Measurements from ENCODE around the gene IGFLR1. TPM values are rescaled to one million over a fixed set of nuclear protein-coding genes. Genes with fewer than 3 reads are reported as not detected.

The IGFLR1 gene
- total and polyA plus RNA-seq, 2 donors (not counting 3 experiments of a cell fraction or from before 2014, with no cell fraction given) = 2.6 to 7.6 TPM

DNA sequence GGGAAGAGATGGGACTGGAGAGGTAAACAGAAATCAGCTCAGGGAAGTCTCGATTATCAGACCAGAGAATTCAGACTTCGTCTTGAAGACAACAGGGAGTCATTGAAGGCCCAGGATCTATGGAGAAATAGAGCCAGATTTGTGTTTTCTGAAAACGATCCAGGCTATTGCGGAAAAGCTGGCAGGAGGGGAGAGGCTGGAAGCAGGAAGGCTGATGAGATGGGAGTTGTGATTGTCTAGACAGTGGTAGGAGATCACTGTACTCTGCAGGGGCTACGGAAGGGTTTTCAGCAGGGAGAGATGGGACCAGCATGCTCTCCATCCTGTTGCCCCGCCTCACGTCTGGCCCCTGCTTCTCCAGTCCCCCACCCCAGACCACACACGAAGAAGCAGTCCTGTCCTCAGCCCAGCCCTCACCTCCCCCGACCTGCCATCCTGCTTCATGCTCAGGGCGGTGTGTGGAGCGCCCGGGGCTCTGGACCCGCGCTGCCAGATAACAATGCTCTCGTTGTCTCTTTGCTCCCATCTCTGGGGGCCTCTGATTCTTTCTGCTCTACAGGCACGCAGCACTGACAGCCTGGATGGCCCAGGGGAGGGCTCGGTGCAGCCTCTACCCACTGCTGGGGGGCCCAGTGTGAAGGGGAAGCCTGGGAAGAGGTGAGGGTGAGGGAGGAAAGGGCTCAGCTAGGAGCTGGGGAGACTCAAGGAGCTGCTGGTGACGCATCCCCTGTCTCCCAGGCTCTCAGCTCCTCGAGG lies 35.0 kb upstream of the IGFLR1 start:
- H3K9ac ChIP-seq (replicated peaks; ENCODE audit: extremely low read depth, insufficient read depth, low read length) = no peak overlapping the region
- H3K9me3 ChIP-seq (replicated peaks; ENCODE audit: control insufficient read depth, insufficient read depth, low read length) = no peaks in the 10 kb centered on the region
- DNase-seq (ENCODE audit: low read depth, low spot score) = no peak
- TF ChIP-seq POLR2A (IDR thresholded peaks at IDR 0.05; ENCODE audit: low read depth, low read length) (no peak), EZH2 (IDR thresholded peaks at IDR 0.05; ENCODE audit: borderline replicate concordance, low read depth, low read length, severe bottlenecking) (no peak), FOS (IDR thresholded peaks at IDR 0.05; ENCODE audit: borderline replicate concordance, insufficient read depth, low read length) (no peak), JUN (IDR thresholded peaks at IDR 0.05; ENCODE audit: borderline replicate concordance, insufficient read depth, insufficient read length, low read depth) (no peak)
- TF ChIP-seq, protein P1, sequence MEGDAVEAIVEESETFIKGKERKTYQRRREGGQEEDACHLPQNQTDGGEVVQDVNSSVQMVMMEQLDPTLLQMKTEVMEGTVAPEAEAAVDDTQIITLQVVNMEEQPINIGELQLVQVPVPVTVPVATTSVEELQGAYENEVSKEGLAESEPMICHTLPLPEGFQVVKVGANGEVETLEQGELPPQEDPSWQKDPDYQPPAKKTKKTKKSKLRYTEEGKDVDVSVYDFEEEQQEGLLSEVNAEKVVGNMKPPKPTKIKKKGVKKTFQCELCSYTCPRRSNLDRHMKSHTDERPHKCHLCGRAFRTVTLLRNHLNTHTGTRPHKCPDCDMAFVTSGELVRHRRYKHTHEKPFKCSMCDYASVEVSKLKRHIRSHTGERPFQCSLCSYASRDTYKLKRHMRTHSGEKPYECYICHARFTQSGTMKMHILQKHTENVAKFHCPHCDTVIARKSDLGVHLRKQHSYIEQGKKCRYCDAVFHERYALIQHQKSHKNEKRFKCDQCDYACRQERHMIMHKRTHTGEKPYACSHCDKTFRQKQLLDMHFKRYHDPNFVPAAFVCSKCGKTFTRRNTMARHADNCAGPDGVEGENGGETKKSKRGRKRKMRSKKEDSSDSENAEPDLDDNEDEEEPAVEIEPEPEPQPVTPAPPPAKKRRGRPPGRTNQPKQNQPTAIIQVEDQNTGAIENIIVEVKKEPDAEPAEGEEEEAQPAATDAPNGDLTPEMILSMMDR (IDR thresholded peaks at IDR 0.05; ENCODE audit: extremely low read depth in 1 of 2, insufficient read depth in 1 of 2, low read depth in 1 of 2, low read length in 2 of 2) = no peak
- intact Hi-C loops (cut with micrococcal nuclease) = no loop called here
- ChIA-PET CTCF (interaction anchor here (1.1 kb wide), 1 partner anchor 14 kb away, joined by 3 read pairs; no protein-coding TSS in a partner anchor), POLR2A (no interaction called here)
- H3K36me3 ChIP-seq (ENCODE audit: control insufficient read depth in 2 of 2, extremely low read depth in 1 of 2, insufficient read depth in 2 of 2, low read length in 2 of 2) = peaks cover 0 to 4% of the 10 kb centered on the region in 2 experiments
- peaks cover 4% of the 10 kb centered on the region for H3K4me1 ChIP-seq (ENCODE audit: control insufficient read depth, extremely low read depth, insufficient read depth, low read length)
- H3K27ac ChIP-seq (ENCODE audit: insufficient read depth, low read depth, low read length) = no peak overlapping the region
- H3K4me3 ChIP-seq (replicated peaks in 1 of 3; ENCODE audit: insufficient read depth in 1 of 3, low read depth in 1 of 3, low read length in 3 of 3) = no peak overlapping the region
- no peaks in the 10 kb centered on the region for H4K20me1 ChIP-seq (replicated peaks; ENCODE audit: control insufficient read depth, extremely low read depth, insufficient read depth, low read length)
- H2AFZ ChIP-seq (ENCODE audit: low read depth, low read length) = no peak overlapping the region
- BruUV-seq (replicated peaks) = no TSS peak
- no peak overlapping the region for H3K4me2 ChIP-seq (ENCODE audit: insufficient read depth, low read length)
- H3K9me1 ChIP-seq (replicated peaks; ENCODE audit: control insufficient read depth, extremely low read depth, insufficient read depth, low read length) = no peaks in the 10 kb centered on the region
- no peak for FAIRE-seq
- no peaks in the 10 kb centered on the region for H3K27me3 ChIP-seq (ENCODE audit: control insufficient read depth in 2 of 2, insufficient read depth in 2 of 2, low read length in 2 of 2)
- H3K79me2 ChIP-seq (ENCODE audit: control insufficient read depth, insufficient read depth, low read length) = no peaks in the 10 kb centered on the region
- dilution Hi-C loops (cut with MboI; ENCODE audit: extremely low pct_ligation_motif_present, low sequenced_read_pairs) = no loop called here
